ENCODE data around the gene ARRDC2. TPM values are rescaled to one million over a fixed set of nuclear protein-coding genes. Genes with fewer than 3 reads are reported as not detected.

Gene ARRDC2
- total and polyA plus RNA-seq, 2 of the 13 experiments (the other 11 are each of a cell fraction or from before 2014, with no cell fraction given) = 2.1 to 3.4 TPM

- TF ChIP-seq TFAP4 (IDR thresholded peaks at IDR 0.05; ENCODE audit: borderline replicate concordance, low read depth) (peak; percentile 65; the same call in 1 of the 2 replicates), SKI (IDR thresholded peaks at IDR 0.05; ENCODE audit: partially characterized antibody) (no peak), ZNF615 (CRISPR knock-in tag; IDR thresholded peaks at IDR 0.05; ENCODE audit: borderline replicate concordance) (no peak), ATM (IDR thresholded peaks at IDR 0.05; ENCODE audit: borderline replicate concordance) (no peak), AHDC1 (CRISPR knock-in tag; IDR thresholded peaks at IDR 0.05; ENCODE audit: borderline replicate concordance) (no peak), CBX5 (CRISPR knock-in tag; IDR thresholded peaks at IDR 0.05; ENCODE audit: borderline replicate concordance) (no peak), ZNF670 (CRISPR knock-in tag; IDR thresholded peaks at IDR 0.05; ENCODE audit: borderline replicate concordance) (no peak), ZNF770 (CRISPR knock-in tag; IDR thresholded peaks at IDR 0.05) (no peak), MEF2D (CRISPR knock-in tag; IDR thresholded peaks at IDR 0.05) (0 out of 2 replicates have a peak, but pooled peaks have one; percentile 22), SOX5 (CRISPR knock-in tag; IDR thresholded peaks at IDR 0.05; ENCODE audit: borderline replicate concordance) (no peak), ARID2 (CRISPR knock-in tag; IDR thresholded peaks at IDR 0.05; ENCODE audit: borderline replicate concordance) (no peak), ETV5 (CRISPR knock-in tag; IDR thresholded peaks at IDR 0.05; ENCODE audit: borderline replicate concordance) (peak; percentile 32; the same call in 1 of the 2 replicates), SMARCC2 (IDR thresholded peaks at IDR 0.05) (no peak), ZNF687 (CRISPR knock-in tag; IDR thresholded peaks at IDR 0.05) (peak; percentile 58), FOXM1 (CRISPR knock-in tag; IDR thresholded peaks at IDR 0.05) (no peak), TRIM24 (CRISPR knock-in tag; IDR thresholded peaks at IDR 0.05) (no peak), ZNF326 (CRISPR knock-in tag; IDR thresholded peaks at IDR 0.05; ENCODE audit: borderline replicate concordance) (no peak)
These were observed 1.6 kb downstream of the ARRDC2 start (continued) for GRCh38 chr19:18009412-18010066.
